H9 (cell line): ENCODE data around the gene SNAP47. TPM values are rescaled to one million over a fixed set of nuclear protein-coding genes. Genes with fewer than 3 reads are reported as not detected.

Experiments used
- DNase-seq: peaks from one replicate; pipeline ENCODE4 v3.0.0-alpha.2; 2017
- H2AFZ ChIP-seq: one replicate; pipeline ENCODE4 v1.6.1; 2013; ENCODE audit warnings: mild to moderate bottlenecking, low read length, control low read depth, moderate library complexity
- H2AK5ac ChIP-seq: 2 replicates; pipeline ENCODE4 v1.6.1; 2013; ENCODE audit warnings: low read length, control low read depth, mixed read lengths; ENCODE audit not compliant: insufficient read length
- H2BK120ac ChIP-seq: one replicate; pipeline ENCODE4 v1.6.1; 2013; ENCODE audit warnings: low read depth, mild to moderate bottlenecking, low read length, control low read depth, inconsistent platforms; ENCODE audit not compliant: poor library complexity, severe bottlenecking
- H2BK12ac ChIP-seq: 2 replicates; pipeline ENCODE4 v1.6.1; 2013; ENCODE audit warnings: low read length, control low read depth, mixed read lengths, low read depth; ENCODE audit not compliant: insufficient read length
- H2BK15ac ChIP-seq: 2 replicates; pipeline ENCODE4 v1.6.1; 2013; ENCODE audit warnings: low read depth, low read length, control low read depth
- H2BK20ac ChIP-seq: one replicate; pipeline ENCODE4 v1.6.1; 2013; ENCODE audit warnings: low read depth, mild to moderate bottlenecking, low read length, control low read depth, inconsistent platforms; ENCODE audit not compliant: poor library complexity, severe bottlenecking
- H2BK5ac ChIP-seq: 2 replicates; pipeline ENCODE4 v1.6.1; 2013; ENCODE audit warnings: low read length, control low read depth, mixed read lengths; ENCODE audit not compliant: insufficient read length
- H3K14ac ChIP-seq: 2 replicates; pipeline ENCODE4 v1.6.1; 2013; ENCODE audit warnings: low read length, control low read depth; ENCODE audit not compliant: insufficient read depth
- H3K18ac ChIP-seq: 2 replicates; pipeline ENCODE4 v1.6.1; 2013; ENCODE audit warnings: low read depth, mild to moderate bottlenecking, mixed read lengths, low read length, control low read depth; ENCODE audit not compliant: insufficient read length
- H3K23ac ChIP-seq: 2 replicates; pipeline ENCODE4 v1.6.1; 2013; ENCODE audit warnings: low read length, control low read depth, mixed read lengths, low read depth; ENCODE audit not compliant: insufficient read length
- H3K23me2 ChIP-seq: 2 replicates; pipeline ENCODE4 v1.6.1; 2013; ENCODE audit warnings: low read depth, mild to moderate bottlenecking, mixed read lengths, low read length, control low read depth; ENCODE audit not compliant: insufficient read length, poor library complexity, severe bottlenecking
- H3K27ac ChIP-seq: 2 replicates; pipeline ENCODE4 v1.5.1; 2013; ENCODE audit warnings: low read length, control low read depth, mixed read lengths, low read depth; ENCODE audit not compliant: insufficient read length
- H3K27me3 ChIP-seq: 2 replicates; pipeline ENCODE4 v1.6.1; 2013; ENCODE audit warnings: low read length, control low read depth, inconsistent platforms; ENCODE audit not compliant: insufficient read depth
- H3K4ac ChIP-seq: 2 replicates; pipeline ENCODE4 v1.6.1; 2013; ENCODE audit warnings: low read depth, mild to moderate bottlenecking, control low read depth, inconsistent platforms, low read length, moderate library complexity
- H3K4me1 ChIP-seq: 2 replicates; pipeline ENCODE4 v1.6.1; 2013; ENCODE audit warnings: low read length, control low read depth, inconsistent platforms; ENCODE audit not compliant: insufficient read depth
- H3K4me2 ChIP-seq: 2 replicates; pipeline ENCODE4 v1.6.1; 2013; ENCODE audit warnings: low read length, control low read depth, mixed read lengths; ENCODE audit not compliant: insufficient read length, insufficient read depth
- H3K56ac ChIP-seq: 2 replicates; pipeline ENCODE4 v1.6.1; 2013; ENCODE audit warnings: low read depth, mild to moderate bottlenecking, mixed read lengths, low read length, control low read depth; ENCODE audit not compliant: insufficient read length
- H3K79me1 ChIP-seq: 2 replicates; pipeline ENCODE4 v1.6.1; 2013; ENCODE audit warnings: low read depth, mild to moderate bottlenecking, moderate library complexity, low read length, control low read depth, inconsistent platforms; ENCODE audit not compliant: insufficient read depth, poor library complexity, severe bottlenecking
- H3K79me2 ChIP-seq: 2 replicates; pipeline ENCODE4 v1.6.1; 2013; ENCODE audit warnings: low read length, control low read depth, inconsistent platforms; ENCODE audit not compliant: insufficient read depth
- H3K9ac ChIP-seq: 2 replicates; pipeline ENCODE4 v1.6.1; 2013; ENCODE audit warnings: low read length, control low read depth, mixed read lengths; ENCODE audit not compliant: insufficient read length; ENCODE audit errors: extremely low read depth
- H3K9me3 ChIP-seq: one replicate; pipeline ENCODE4 v1.6.1; 2013; ENCODE audit warnings: low read depth, low read length, inconsistent platforms; ENCODE audit not compliant: control insufficient read depth
- H3T11ph ChIP-seq: one replicate; pipeline ENCODE4 v1.6.1; 2013; ENCODE audit warnings: mild to moderate bottlenecking, low read length, control low read depth, inconsistent platforms
- H4K20me1 ChIP-seq: one replicate; pipeline ENCODE4 v1.6.1; 2013; ENCODE audit not compliant: control insufficient read depth, insufficient read length, insufficient read depth
- H4K5ac ChIP-seq: 2 replicates; pipeline ENCODE4 v1.6.1; 2013; ENCODE audit warnings: low read depth, mild to moderate bottlenecking, mixed read lengths, low read length, control low read depth; ENCODE audit not compliant: insufficient read length
- H4K8ac ChIP-seq: replicated peaks from 2 replicates; pipeline ENCODE4 v1.6.1; 2013; ENCODE audit warnings: low read length, control low read depth, mixed read lengths, low read depth; ENCODE audit not compliant: insufficient read length
- H4K91ac ChIP-seq: 2 replicates; pipeline ENCODE4 v1.6.1; 2013; ENCODE audit warnings: low read depth, mild to moderate bottlenecking, moderate library complexity, mixed read lengths, low read length, control low read depth; ENCODE audit not compliant: insufficient read length
- H3K27ac Mint-ChIP-seq, 3 experiments: 2 replicates in 2 of 3; 3 replicates in 1 of 3; pipeline ENCODE4 v1.8.0; 2020 to 2021; ENCODE audit warnings: mixed read lengths in 3 of 3, mild to moderate bottlenecking in 1 of 3, moderate library complexity in 1 of 3
- H3K27me3 Mint-ChIP-seq: 2 replicates; pipeline ENCODE4 v1.8.0; 2021; ENCODE audit warnings: low read depth, mild to moderate bottlenecking, moderate library complexity, mixed read lengths
- H3K36me3 Mint-ChIP-seq, 3 experiments: 2 replicates in 2 of 3; 3 replicates in 1 of 3; pipeline ENCODE4 v1.8.0; 2020 to 2021; ENCODE audit warnings: low read depth in 3 of 3, mixed read lengths in 3 of 3; ENCODE audit not compliant: insufficient read depth in 1 of 3
- H3K4me1 Mint-ChIP-seq, 2 experiments: 2 replicates each; pipeline ENCODE4 v1.8.0; 2020; ENCODE audit warnings: mixed read lengths in 2 of 2
- H3K4me3 Mint-ChIP-seq, 2 experiments: 2 replicates in 1 of 2; 3 replicates in 1 of 2; pipeline ENCODE4 v1.8.0; 2020 to 2021; ENCODE audit warnings: mild to moderate bottlenecking in 2 of 2, mixed read lengths in 2 of 2, moderate library complexity in 1 of 2
- H3K9me3 Mint-ChIP-seq, 2 experiments: 2 replicates in 1 of 2; 3 replicates in 1 of 2; pipeline ENCODE4 v1.8.0; 2020; ENCODE audit warnings: mild to moderate bottlenecking in 2 of 2, mixed read lengths in 2 of 2, moderate library complexity in 1 of 2
- WGBS: extraction: QIAGEN DNeasy Blood & Tissue Kit; methylation state at CpG from one replicate; pipeline ENCODE4 v1.1.7; 2013; ENCODE audit warnings: missing lambda C conversion rate, low lambda C conversion rate, mixed read lengths; ENCODE audit not compliant: insufficient read length; ENCODE audit errors: extremely low coverage; 5-methylcytosine and 5-hydroxymethylcytosine counted together
- total RNA-seq: library from RNA; stranded (reverse); gene quantifications from 2 replicates; pipeline ENCODE4 v1.2.1, GENCODE V29; 2021
- TF ChIP-seq, protein P1 (sequence below): fragments of 200-600 bp; sonication (generic); conservative IDR thresholded peaks from 3 replicates; pipeline ENCODE4 v1.8.0; 2021; ENCODE audit warnings: antibody characterized with exemption, mild to moderate bottlenecking

Gene SNAP47
- total RNA-seq, 1 experiment from 2014 or later: 44.1 TPM

DNA sequence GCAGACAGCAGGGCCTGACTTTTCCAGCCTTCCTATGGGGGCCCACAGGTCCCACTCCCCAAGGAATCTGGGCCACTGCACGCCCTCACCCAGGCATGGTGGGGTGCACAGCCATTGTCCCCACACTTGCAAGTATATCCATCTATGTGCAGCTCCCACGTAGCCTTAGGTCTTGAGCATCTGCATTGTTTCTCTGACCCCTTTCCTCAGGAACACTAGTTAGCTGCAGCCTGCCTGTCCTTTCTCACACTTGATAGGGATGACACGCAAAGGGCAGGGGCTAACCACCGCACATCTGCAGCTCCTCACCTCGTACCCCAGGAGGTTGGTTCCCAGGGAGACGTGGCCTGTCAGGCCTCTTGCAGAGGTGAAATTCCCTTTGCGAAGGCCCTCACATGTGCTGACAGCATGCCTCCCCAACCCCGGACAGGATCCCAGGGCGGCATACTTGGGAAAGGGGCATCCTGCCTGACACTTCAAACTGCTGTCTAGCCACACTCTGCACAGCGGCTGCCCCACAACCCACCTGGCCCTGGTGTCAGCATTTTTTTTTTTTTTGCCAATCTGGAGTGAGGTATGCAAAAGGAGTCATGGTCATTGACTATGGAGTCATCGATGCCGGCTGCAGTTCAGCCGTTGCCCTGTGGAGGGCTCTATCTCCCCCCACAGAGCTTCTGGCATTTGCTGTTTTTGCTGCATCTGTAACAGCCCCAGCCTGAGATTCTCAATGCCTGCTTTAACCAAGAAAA, 5.2 kb upstream of the SNAP47 start:
- H3K4me1 ChIP-seq: peaks cover 2% of the 10 kb centered on the region; the same call in 1 of the 2 replicates
- no peak overlapping the region for H3K9ac ChIP-seq
- TF ChIP-seq, protein P1, sequence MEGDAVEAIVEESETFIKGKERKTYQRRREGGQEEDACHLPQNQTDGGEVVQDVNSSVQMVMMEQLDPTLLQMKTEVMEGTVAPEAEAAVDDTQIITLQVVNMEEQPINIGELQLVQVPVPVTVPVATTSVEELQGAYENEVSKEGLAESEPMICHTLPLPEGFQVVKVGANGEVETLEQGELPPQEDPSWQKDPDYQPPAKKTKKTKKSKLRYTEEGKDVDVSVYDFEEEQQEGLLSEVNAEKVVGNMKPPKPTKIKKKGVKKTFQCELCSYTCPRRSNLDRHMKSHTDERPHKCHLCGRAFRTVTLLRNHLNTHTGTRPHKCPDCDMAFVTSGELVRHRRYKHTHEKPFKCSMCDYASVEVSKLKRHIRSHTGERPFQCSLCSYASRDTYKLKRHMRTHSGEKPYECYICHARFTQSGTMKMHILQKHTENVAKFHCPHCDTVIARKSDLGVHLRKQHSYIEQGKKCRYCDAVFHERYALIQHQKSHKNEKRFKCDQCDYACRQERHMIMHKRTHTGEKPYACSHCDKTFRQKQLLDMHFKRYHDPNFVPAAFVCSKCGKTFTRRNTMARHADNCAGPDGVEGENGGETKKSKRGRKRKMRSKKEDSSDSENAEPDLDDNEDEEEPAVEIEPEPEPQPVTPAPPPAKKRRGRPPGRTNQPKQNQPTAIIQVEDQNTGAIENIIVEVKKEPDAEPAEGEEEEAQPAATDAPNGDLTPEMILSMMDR: peak; percentile 79
- H2BK120ac ChIP-seq: no peak overlapping the region
- H3T11ph ChIP-seq: no peak overlapping the region
- no peak overlapping the region for H2AFZ ChIP-seq
- peak; percentile 81 for DNase-seq
- peak overlapping the region; percentile 31 to 91; a peak in 3 of 5 replicates for H3K4me3 Mint-ChIP-seq
- no peak overlapping the region for H3K56ac ChIP-seq
- H3K79me2 ChIP-seq: no peaks in the 10 kb centered on the region; the same call in 1 of the 2 replicates
- H2BK20ac ChIP-seq: no peak overlapping the region
- no peak overlapping the region for H4K8ac ChIP-seq
- peaks cover 8% of the 10 kb centered on the region for H4K20me1 ChIP-seq
- no peak overlapping the region for H3K18ac ChIP-seq
- no peaks in the 10 kb centered on the region for H3K9me3 ChIP-seq
- no peak overlapping the region for H4K91ac ChIP-seq
- H2BK15ac ChIP-seq: no peak overlapping the region
- H2BK12ac ChIP-seq: no peak overlapping the region
- no peaks in the 10 kb centered on the region for H3K79me1 ChIP-seq
- H4K5ac ChIP-seq: no peak overlapping the region
- H3K36me3 Mint-ChIP-seq: peaks cover 2 to 20% (median 17%) of the 10 kb centered on the region in 3 experiments; a peak in 6 of 7 replicates
- H3K27ac ChIP-seq: no peak overlapping the region
- no peak overlapping the region for H3K23ac ChIP-seq
- H3K4ac ChIP-seq: no peak overlapping the region
- H3K27me3 Mint-ChIP-seq: peaks cover 12% of the 10 kb centered on the region
- H3K23me2 ChIP-seq: peaks cover 13% of the 10 kb centered on the region
- no peak overlapping the region for H3K14ac ChIP-seq
- WGBS: no CpG with 5 or more reads among the region's 13 CpGs
- H3K4me2 ChIP-seq: peak overlapping the region; percentile 2
- H3K27me3 ChIP-seq: no peaks in the 10 kb centered on the region
- H2BK5ac ChIP-seq: no peak overlapping the region
- peak overlapping the region in 2 of 3 experiments; percentile 51 to 53; a peak in 3 of 7 replicates for H3K27ac Mint-ChIP-seq
- H3K9me3 Mint-ChIP-seq: no peaks in the 10 kb centered on the region
- peaks cover 20 to 30% of the 10 kb centered on the region in 2 experiments for H3K4me1 Mint-ChIP-seq
- no peak overlapping the region for H2AK5ac ChIP-seq
